ENCODE results near the gene PARD3.

DNA sequence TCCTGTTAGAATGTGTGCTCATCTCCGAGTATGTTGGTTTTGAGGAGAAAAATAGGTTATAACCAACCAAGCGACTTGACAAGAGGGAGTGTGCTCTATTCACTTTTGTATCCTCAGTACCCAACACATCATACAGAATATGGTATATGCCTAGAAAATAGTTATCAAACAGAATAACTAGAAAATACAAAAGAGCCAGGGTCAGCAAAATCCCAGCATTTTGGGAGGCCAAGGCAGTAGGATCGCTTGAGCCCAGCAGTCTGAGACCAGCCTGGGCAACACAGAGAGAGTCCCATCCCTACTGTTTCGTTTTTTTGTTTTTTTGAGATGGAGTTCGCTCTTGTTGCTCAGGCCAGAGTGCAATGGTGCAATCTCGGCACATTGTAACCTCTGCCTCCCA is 257.9 kb downstream of the PARD3 start:
- TF ChIP-seq, protein P1, sequence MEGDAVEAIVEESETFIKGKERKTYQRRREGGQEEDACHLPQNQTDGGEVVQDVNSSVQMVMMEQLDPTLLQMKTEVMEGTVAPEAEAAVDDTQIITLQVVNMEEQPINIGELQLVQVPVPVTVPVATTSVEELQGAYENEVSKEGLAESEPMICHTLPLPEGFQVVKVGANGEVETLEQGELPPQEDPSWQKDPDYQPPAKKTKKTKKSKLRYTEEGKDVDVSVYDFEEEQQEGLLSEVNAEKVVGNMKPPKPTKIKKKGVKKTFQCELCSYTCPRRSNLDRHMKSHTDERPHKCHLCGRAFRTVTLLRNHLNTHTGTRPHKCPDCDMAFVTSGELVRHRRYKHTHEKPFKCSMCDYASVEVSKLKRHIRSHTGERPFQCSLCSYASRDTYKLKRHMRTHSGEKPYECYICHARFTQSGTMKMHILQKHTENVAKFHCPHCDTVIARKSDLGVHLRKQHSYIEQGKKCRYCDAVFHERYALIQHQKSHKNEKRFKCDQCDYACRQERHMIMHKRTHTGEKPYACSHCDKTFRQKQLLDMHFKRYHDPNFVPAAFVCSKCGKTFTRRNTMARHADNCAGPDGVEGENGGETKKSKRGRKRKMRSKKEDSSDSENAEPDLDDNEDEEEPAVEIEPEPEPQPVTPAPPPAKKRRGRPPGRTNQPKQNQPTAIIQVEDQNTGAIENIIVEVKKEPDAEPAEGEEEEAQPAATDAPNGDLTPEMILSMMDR (IDR thresholded peaks at IDR 0.05) = no peak
- no peak for TF ChIP-seq POLR2AphosphoS5 (IDR thresholded peaks at IDR 0.05)
